SU-DHL-6 (cell line): Measurements from ENCODE around the gene COL5A1.

Experiments used
- EZH2phosphoT487 ChIP-seq: fragments of 200-600 bp; sonication (generic), shearing (Covaris generic); conservative IDR thresholded peaks from 2 replicates; pipeline ENCODE4 v1.6.1; 2018; ENCODE audit warnings: mild to moderate bottlenecking, antibody characterized with exemption, low read length, moderate library complexity, mixed read lengths
- TF ChIP-seq, protein P1 (sequence below): fragments of 200-600 bp; sonication (generic); IDR thresholded peaks from one replicate; pipeline ENCODE4 v1.5.1; 2017; ENCODE audit warnings: antibody characterized with exemption, mild to moderate bottlenecking, low read length, moderate library complexity; ENCODE audit not compliant: insufficient read depth, poor library complexity, severe bottlenecking

DNA sequence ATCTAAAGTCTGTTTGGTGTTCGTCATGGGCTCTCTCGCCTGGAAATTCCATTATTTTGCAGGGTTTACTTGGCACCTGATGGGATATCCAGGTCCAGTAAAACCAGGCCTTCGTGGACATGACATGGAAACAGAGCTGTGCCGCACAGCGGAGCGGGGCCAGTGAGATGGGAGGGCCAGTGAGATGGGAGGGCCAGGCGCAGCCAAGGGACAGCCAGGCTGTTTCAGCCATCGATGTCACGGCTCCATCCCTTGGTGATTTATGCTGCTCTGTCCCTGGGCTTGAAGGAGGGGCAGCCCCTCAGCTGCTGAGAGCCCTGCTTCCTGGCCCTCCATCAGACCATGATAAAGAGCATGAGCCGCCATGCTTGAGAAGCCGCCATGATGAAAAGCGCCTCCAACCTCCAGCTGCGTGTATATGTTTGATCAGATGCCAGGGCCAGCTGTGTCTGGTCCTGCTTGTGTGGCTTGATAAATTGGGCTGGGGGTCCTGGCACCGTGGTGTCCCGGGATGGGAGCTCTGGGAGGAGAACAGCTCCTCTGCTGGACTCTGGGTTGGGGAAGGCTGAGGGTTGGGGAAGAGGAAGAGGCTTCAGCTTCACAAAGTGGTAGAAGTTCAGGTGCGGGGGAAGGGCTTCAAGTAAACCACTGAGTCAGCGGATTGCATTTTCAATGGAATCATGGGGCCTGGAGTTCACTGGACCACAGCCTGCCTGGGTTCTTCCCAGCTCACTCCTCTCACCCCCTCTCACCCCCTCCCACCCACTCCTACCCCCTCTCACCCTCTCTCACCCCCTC, 6.1 kb upstream of the COL5A1 start:
- TF ChIP-seq, protein P1, sequence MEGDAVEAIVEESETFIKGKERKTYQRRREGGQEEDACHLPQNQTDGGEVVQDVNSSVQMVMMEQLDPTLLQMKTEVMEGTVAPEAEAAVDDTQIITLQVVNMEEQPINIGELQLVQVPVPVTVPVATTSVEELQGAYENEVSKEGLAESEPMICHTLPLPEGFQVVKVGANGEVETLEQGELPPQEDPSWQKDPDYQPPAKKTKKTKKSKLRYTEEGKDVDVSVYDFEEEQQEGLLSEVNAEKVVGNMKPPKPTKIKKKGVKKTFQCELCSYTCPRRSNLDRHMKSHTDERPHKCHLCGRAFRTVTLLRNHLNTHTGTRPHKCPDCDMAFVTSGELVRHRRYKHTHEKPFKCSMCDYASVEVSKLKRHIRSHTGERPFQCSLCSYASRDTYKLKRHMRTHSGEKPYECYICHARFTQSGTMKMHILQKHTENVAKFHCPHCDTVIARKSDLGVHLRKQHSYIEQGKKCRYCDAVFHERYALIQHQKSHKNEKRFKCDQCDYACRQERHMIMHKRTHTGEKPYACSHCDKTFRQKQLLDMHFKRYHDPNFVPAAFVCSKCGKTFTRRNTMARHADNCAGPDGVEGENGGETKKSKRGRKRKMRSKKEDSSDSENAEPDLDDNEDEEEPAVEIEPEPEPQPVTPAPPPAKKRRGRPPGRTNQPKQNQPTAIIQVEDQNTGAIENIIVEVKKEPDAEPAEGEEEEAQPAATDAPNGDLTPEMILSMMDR = no peak
- TF ChIP-seq EZH2phosphoT487 = no peak
